ENCODE measurements around the gene FEM1A.
"Not testable (repeated sequence)": the region's sequence is repeated elsewhere in the genome, so short reads cannot be mapped to it uniquely, and the experiment has no call there.

GRCh38 chr19:4822354-4822753, 30.8 kb downstream of the FEM1A start:
- not testable (repeated sequence) for TF ChIP-seq ETV6 (conservative IDR thresholded peaks at IDR 0.05 in 1 of 2, IDR thresholded peaks at IDR 0.05 in 1 of 2; ENCODE audit: borderline replicate concordance in 1 of 2, low read depth in 1 of 2); ZBTB4 (CRISPR knock-in tag; IDR thresholded peaks at IDR 0.05); SUZ12 (IDR thresholded peaks at IDR 0.05; ENCODE audit: unreplicated experiment); MYC (IDR thresholded peaks at IDR 0.05; ENCODE audit: insufficient read depth, insufficient read length, insufficient replicate concordance, low read length, severe bottlenecking)
- TF ChIP-seq, protein P1, sequence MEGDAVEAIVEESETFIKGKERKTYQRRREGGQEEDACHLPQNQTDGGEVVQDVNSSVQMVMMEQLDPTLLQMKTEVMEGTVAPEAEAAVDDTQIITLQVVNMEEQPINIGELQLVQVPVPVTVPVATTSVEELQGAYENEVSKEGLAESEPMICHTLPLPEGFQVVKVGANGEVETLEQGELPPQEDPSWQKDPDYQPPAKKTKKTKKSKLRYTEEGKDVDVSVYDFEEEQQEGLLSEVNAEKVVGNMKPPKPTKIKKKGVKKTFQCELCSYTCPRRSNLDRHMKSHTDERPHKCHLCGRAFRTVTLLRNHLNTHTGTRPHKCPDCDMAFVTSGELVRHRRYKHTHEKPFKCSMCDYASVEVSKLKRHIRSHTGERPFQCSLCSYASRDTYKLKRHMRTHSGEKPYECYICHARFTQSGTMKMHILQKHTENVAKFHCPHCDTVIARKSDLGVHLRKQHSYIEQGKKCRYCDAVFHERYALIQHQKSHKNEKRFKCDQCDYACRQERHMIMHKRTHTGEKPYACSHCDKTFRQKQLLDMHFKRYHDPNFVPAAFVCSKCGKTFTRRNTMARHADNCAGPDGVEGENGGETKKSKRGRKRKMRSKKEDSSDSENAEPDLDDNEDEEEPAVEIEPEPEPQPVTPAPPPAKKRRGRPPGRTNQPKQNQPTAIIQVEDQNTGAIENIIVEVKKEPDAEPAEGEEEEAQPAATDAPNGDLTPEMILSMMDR (IDR thresholded peaks at IDR 0.05 in 2 of 3, conservative IDR thresholded peaks at IDR 0.05 in 1 of 3; ENCODE audit: control insufficient read depth in 2 of 3, extremely low read depth in 1 of 3, insufficient read depth in 1 of 3, low read depth in 3 of 3, low read length in 3 of 3): not testable (repeated sequence)

All from GM12878 (cell line).